ENCODE data around the gene EIF4G3. TPM values are rescaled to one million over a fixed set of nuclear protein-coding genes. Genes with fewer than 3 reads are reported as not detected.

EIF4G3 gene
- total and polyA plus RNA-seq, 2 donors (not counting 1 experiment from before 2014, with no cell fraction given), result 53.5 to 67.0 TPM

GRCh38 chr1:21067551-21068227 is 109.0 kb downstream of the EIF4G3 start:
- Histone ChIP-seq H2AFZ (ENCODE audit: low read length) (no peak overlapping the region), H3K4me1 (ENCODE audit: control insufficient read depth, extremely low read depth, insufficient read depth, low read length) (peaks cover 7% of the 10 kb centered on the region), H3K9ac (ENCODE audit: insufficient read depth, low read length) (no peak overlapping the region), H3K9me3 (ENCODE audit: control insufficient read depth, insufficient read depth, low read depth, low read length) (no peaks in the 10 kb centered on the region), H3K79me2 (ENCODE audit: control insufficient read depth, insufficient read depth, low read length) (peaks cover 2% of the 10 kb centered on the region), H3K27me3 (ENCODE audit: control insufficient read depth, insufficient read depth, low read length) (no peaks in the 10 kb centered on the region), H4K20me1 (ENCODE audit: control insufficient read depth, extremely low read depth, insufficient read depth, low read length) (no peaks in the 10 kb centered on the region), H3K4me2 (ENCODE audit: extremely low read depth, insufficient read depth, low read length) (no peak overlapping the region), H3K4me3 (replicated peaks in 1 of 4; ENCODE audit: control extremely low read depth in 1 of 4, insufficient read depth in 1 of 4, low read depth in 3 of 4, low read length in 4 of 4) (no peak overlapping the region), H3K27ac (ENCODE audit: insufficient read depth, low read length) (no peak overlapping the region), H3K36me3 (ENCODE audit: control insufficient read depth, insufficient read depth, low read length) (no peaks in the 10 kb centered on the region)
- DNase-seq (ENCODE audit: low read depth in 2 of 2), result no peak
- TF ChIP-seq EZH2 (IDR thresholded peaks at IDR 0.05; ENCODE audit: low read length, missing control alignments), result no peak
- TF ChIP-seq CTCF (conservative IDR thresholded peaks at IDR 0.05 in 1 of 2, IDR thresholded peaks at IDR 0.05 in 1 of 2; ENCODE audit: low read depth in 1 of 2, low read length in 2 of 2), result no peak

- H3K9ac ChIP-seq (ENCODE audit: insufficient read depth, low read length), result no peak overlapping the region
- H4K20me1 ChIP-seq (ENCODE audit: control insufficient read depth, extremely low read depth, insufficient read depth, low read length), result no peaks in the 10 kb centered on the region
- no peak overlapping the region for H3K4me2 ChIP-seq (ENCODE audit: extremely low read depth, insufficient read depth, low read length)
- peaks cover 2% of the 10 kb centered on the region for H3K79me2 ChIP-seq (ENCODE audit: control insufficient read depth, insufficient read depth, low read length)
- no peak for TF ChIP-seq EZH2 (IDR thresholded peaks at IDR 0.05; ENCODE audit: low read length, missing control alignments)
- TF ChIP-seq CTCF (conservative IDR thresholded peaks at IDR 0.05 in 1 of 2, IDR thresholded peaks at IDR 0.05 in 1 of 2; ENCODE audit: low read depth in 1 of 2, low read length in 2 of 2), result no peak
- H3K27ac ChIP-seq (ENCODE audit: insufficient read depth, low read length), result no peak overlapping the region
- H3K36me3 ChIP-seq (ENCODE audit: control insufficient read depth, insufficient read depth, low read length), result no peaks in the 10 kb centered on the region
- DNase-seq (ENCODE audit: low read depth in 2 of 2), result no peak
- no peak overlapping the region for H3K4me3 ChIP-seq (replicated peaks in 1 of 4; ENCODE audit: control extremely low read depth in 1 of 4, insufficient read depth in 1 of 4, low read depth in 3 of 4, low read length in 4 of 4)
- H3K9me3 ChIP-seq (ENCODE audit: control insufficient read depth, insufficient read depth, low read depth, low read length), result no peaks in the 10 kb centered on the region
- H3K4me1 ChIP-seq (ENCODE audit: control insufficient read depth, extremely low read depth, insufficient read depth, low read length), result peaks cover 6% of the 10 kb centered on the region
- H2AFZ ChIP-seq (ENCODE audit: low read length), result no peak overlapping the region
- H3K27me3 ChIP-seq (ENCODE audit: control insufficient read depth, insufficient read depth, low read length), result no peaks in the 10 kb centered on the region
Observed at GRCh38 chr1:21066356-21067012, 110.2 kb downstream of the EIF4G3 start.

GRCh38 chr1:21065851-21066250 is 110.8 kb downstream of the EIF4G3 start:
- H3K36me3 ChIP-seq (ENCODE audit: control insufficient read depth, insufficient read depth, low read length), result no peaks in the 10 kb centered on the region
- DNase-seq (ENCODE audit: low read depth in 2 of 2), result no peak
- no peak for TF ChIP-seq EZH2 (IDR thresholded peaks at IDR 0.05; ENCODE audit: low read length, missing control alignments)
- TF ChIP-seq CTCF (conservative IDR thresholded peaks at IDR 0.05 in 1 of 2, IDR thresholded peaks at IDR 0.05 in 1 of 2; ENCODE audit: low read depth in 1 of 2, low read length in 2 of 2), result no peak
- no peak overlapping the region for H2AFZ ChIP-seq (ENCODE audit: low read length)
- peaks cover 6% of the 10 kb centered on the region for H3K4me1 ChIP-seq (ENCODE audit: control insufficient read depth, extremely low read depth, insufficient read depth, low read length)
- H3K4me2 ChIP-seq (ENCODE audit: extremely low read depth, insufficient read depth, low read length), result no peak overlapping the region
- H3K27me3 ChIP-seq (ENCODE audit: control insufficient read depth, insufficient read depth, low read length), result no peaks in the 10 kb centered on the region
- H3K9ac ChIP-seq (ENCODE audit: insufficient read depth, low read length), result no peak overlapping the region
- no peak overlapping the region for H3K27ac ChIP-seq (ENCODE audit: insufficient read depth, low read length)
- no peaks in the 10 kb centered on the region for H4K20me1 ChIP-seq (ENCODE audit: control insufficient read depth, extremely low read depth, insufficient read depth, low read length)
- H3K9me3 ChIP-seq (ENCODE audit: control insufficient read depth, insufficient read depth, low read depth, low read length), result no peaks in the 10 kb centered on the region
- H3K4me3 ChIP-seq (replicated peaks in 1 of 4; ENCODE audit: control extremely low read depth in 1 of 4, insufficient read depth in 1 of 4, low read depth in 3 of 4, low read length in 4 of 4), result no peak overlapping the region
- H3K79me2 ChIP-seq (ENCODE audit: control insufficient read depth, insufficient read depth, low read length), result no peaks in the 10 kb centered on the region
